ENCODE measurements around the gene C8G.

DNA sequence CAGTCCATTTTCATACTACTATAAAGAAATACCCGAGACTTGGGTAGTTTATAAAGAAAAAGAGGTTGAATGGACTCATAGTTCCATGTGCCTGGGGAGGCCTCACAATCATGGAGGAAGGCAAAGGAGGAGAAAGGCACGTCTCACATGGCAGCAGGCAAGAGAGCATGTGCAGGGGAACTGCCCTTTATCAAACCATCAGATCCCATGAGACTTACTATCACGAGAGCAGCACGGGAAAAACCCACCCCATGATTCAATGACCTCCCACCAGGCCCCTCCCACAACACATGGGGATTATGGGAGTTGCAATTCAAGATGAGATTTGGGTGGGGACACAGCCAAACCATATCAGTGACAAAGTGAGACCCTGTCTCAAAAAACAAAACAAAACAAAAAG lies 38.8 kb upstream of the C8G start:
- TF ChIP-seq, protein P1, sequence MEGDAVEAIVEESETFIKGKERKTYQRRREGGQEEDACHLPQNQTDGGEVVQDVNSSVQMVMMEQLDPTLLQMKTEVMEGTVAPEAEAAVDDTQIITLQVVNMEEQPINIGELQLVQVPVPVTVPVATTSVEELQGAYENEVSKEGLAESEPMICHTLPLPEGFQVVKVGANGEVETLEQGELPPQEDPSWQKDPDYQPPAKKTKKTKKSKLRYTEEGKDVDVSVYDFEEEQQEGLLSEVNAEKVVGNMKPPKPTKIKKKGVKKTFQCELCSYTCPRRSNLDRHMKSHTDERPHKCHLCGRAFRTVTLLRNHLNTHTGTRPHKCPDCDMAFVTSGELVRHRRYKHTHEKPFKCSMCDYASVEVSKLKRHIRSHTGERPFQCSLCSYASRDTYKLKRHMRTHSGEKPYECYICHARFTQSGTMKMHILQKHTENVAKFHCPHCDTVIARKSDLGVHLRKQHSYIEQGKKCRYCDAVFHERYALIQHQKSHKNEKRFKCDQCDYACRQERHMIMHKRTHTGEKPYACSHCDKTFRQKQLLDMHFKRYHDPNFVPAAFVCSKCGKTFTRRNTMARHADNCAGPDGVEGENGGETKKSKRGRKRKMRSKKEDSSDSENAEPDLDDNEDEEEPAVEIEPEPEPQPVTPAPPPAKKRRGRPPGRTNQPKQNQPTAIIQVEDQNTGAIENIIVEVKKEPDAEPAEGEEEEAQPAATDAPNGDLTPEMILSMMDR (IDR thresholded peaks at IDR 0.05), result no peak
- no peak for TF ChIP-seq POLR2A (IDR thresholded peaks at IDR 0.05)
- TF ChIP-seq POLR2AphosphoS5 (IDR thresholded peaks at IDR 0.05), result no peak

Measured in transverse colon (tissue), 4 donors.